Psoas muscle (tissue), 8 donors: Measurements from ENCODE around the gene ZNF775. TPM values are rescaled to one million over a fixed set of nuclear protein-coding genes. Genes with fewer than 3 reads are reported as not detected.
A peak's percentile ranks its signal among the peaks of the same experiment; 100 is the strongest.

Source experiments
- ATAC-seq, 4 donors: fragments of 200-7000 bp; cut with Tn5 transposase; one replicate each; pipeline ENCODE4 v1.9.1; 2020; ENCODE audit warnings: moderate library complexity in 3 of 4, mild to moderate bottlenecking in 2 of 4
- DNase-seq, 2 donors: peaks; one replicate each; pipeline ENCODE4 v3.0.0-alpha.2; 2020
- H3K27ac ChIP-seq: fragments of 200-600 bp; one replicate; pipeline ENCODE4 v1.8.0; 2022
- H3K27me3 ChIP-seq, 3 donors: fragments of 200-600 bp in 1 of 3; one replicate each; pipeline versions ENCODE4 v1.6.1 to v1.8.0; 2013 to 2022; ENCODE audit warnings: low read length in 2 of 3, mild to moderate bottlenecking in 2 of 3, moderate library complexity in 1 of 3; ENCODE audit not compliant: insufficient read depth in 3 of 3
- H3K36me3 ChIP-seq, 2 donors: fragments of 200-600 bp in 1 of 2; one replicate each; pipeline versions ENCODE4 v1.6.1 to v1.8.0; 2013 to 2022; ENCODE audit warnings: low read depth in 1 of 2, mild to moderate bottlenecking in 1 of 2, moderate library complexity in 1 of 2; ENCODE audit not compliant: insufficient read depth in 1 of 2
- H3K4me1 ChIP-seq: fragments of 200-600 bp; one replicate; pipeline ENCODE4 v1.8.0; 2022
- H3K4me3 ChIP-seq: fragments of 200-600 bp; one replicate; pipeline ENCODE4 v1.8.0; 2022; ENCODE audit warnings: mild to moderate bottlenecking
- H3K9me3 ChIP-seq: fragments of 200-600 bp; one replicate; pipeline ENCODE4 v1.8.0; 2022
- CTCF ChIP-seq: fragments of 200-600 bp; IDR thresholded peaks from one replicate; pipeline ENCODE4 v1.8.0; 2022; ENCODE audit warnings: antibody characterized with exemption
- WGBS, 3 donors: extraction: QIAGEN DNeasy Blood & Tissue Kit; methylation state at CpG; one replicate each; pipeline versions ENCODE4 v1.1.6 to v1.1.7; 2013; 5-methylcytosine and 5-hydroxymethylcytosine counted together
- intact Hi-C, 2 donors: fragments of 100-400 bp; cut with DNase I; formaldehyde crosslinking; loops; one replicate each; pipeline versions ENCODE4 v1.11.0 to v1.14.2; 2022
- polyA plus RNA-seq, 3 donors: library from polyadenylated mRNA; stranded (reverse); fragments of 200-250 nt; gene quantifications; one replicate each; pipeline ENCODE4 v1.2.3, GENCODE V29; 2013
- total RNA-seq, 4 donors: library from RNA; stranded (reverse); fragmentation: NEBNext Ultra II Directional in 2 of 4; extraction: Animal tissue kit (Norgen Biotek cat#: 25700) in 2 of 4; gene quantifications; one replicate each; pipeline versions ENCODE4 v1.2.1 to v1.2.4, GENCODE V29; 2021 to 2023
- donor health status: healthy with polysubstance abuse.
- donor health status: DM: no; HTN: no; CAD: no; lungs with moderate emphysema.
- donor health status: Bipolar disorder and iron deficiency.
- donor health status: healthy.
- donor health status: DM: yes; HTN: yes; CAD: no.
- donor health status: DM: no; HTN: no; CAD: no.
- donor health status: DM: no; HTN: no; CAD: no.
- donor health status: DM: yes; HTN: yes; CAD: no.

Gene ZNF775
- total and polyA plus RNA-seq, 7 donors: 1.6 to 3.8 (median 2.8) TPM

GRCh38 chr7:150340024-150340749, 38.9 kb upstream of the ZNF775 start:
- peak overlapping the region; percentile 15 for H3K27ac ChIP-seq
- peak overlapping the region; percentile 59 for H3K4me3 ChIP-seq
- ATAC-seq (peak; percentile 23 to 53 (median 47)), DNase-seq (peak in 1 of 2 donors; percentile 52)
- no peak for TF ChIP-seq CTCF
- WGBS, 3 donors: 12 to 19% (median 12%) methylated on average over 30 to 39 of the region's 39 CpGs
- H3K4me1 ChIP-seq: peaks cover 6% of the 10 kb centered on the region
- no peaks in the 10 kb centered on the region for H3K36me3 ChIP-seq
- H3K9me3 ChIP-seq: no peaks in the 10 kb centered on the region
- H3K27me3 ChIP-seq: peaks cover 0 to 36% (median 17%) of the 10 kb centered on the region in 3 donors
- intact Hi-C loops: no loop called here

GRCh38 chr7:150340875-150341262, 38.3 kb upstream of the ZNF775 start:
- DNase-seq (no peak), ATAC-seq (peak in 2 of 4 donors; percentile 9 to 13)
- Histone ChIP-seq H3K27me3 (peaks cover 0 to 36% (median 17%) of the 10 kb centered on the region in 3 donors), H3K4me1 (peaks cover 6% of the 10 kb centered on the region), H3K27ac (peak overlapping the region; percentile 15), H3K9me3 (no peaks in the 10 kb centered on the region), H3K4me3 (peak overlapping the region; percentile 59), H3K36me3 (no peaks in the 10 kb centered on the region)
- TF ChIP-seq CTCF: no peak
- intact Hi-C loops: no loop called here
- 7 to 12% (median 10%) methylated on average over 26 to 29 of the region's 29 CpGs for WGBS, 3 donors

GRCh38 chr7:150341263-150342120, 37.6 kb upstream of the ZNF775 start, which contains the start of gene RARRES2:
Gene RARRES2 (minus strand): TSS chr7:150341629. CDS start chr7:150340609, 1,020 bp downstream.
- DNase-seq: peak; percentile 58 to 62
- intact Hi-C loops: no loop called here

GRCh38 chr7:150342121-150342408, 37.1 kb upstream of the ZNF775 start:
- WGBS, 3 donors: 76 to 82% (median 77%) methylated on average over 9 of the region's 9 CpGs
- no peak overlapping the region for H3K27ac ChIP-seq
- H3K4me3 ChIP-seq: no peak overlapping the region
- TF ChIP-seq CTCF: no peak
- ATAC-seq (no peak), DNase-seq (no peak)
- H3K9me3 ChIP-seq: no peaks in the 10 kb centered on the region
- H3K4me1 ChIP-seq: peaks cover 6% of the 10 kb centered on the region
- intact Hi-C loops: no loop called here
- H3K27me3 ChIP-seq: peaks cover 0 to 36% (median 17%) of the 10 kb centered on the region in 3 donors
- no peaks in the 10 kb centered on the region for H3K36me3 ChIP-seq

More at GRCh38 chr7:150341263-150342120, 37.6 kb upstream of the ZNF775 start, which contains the start of gene RARRES2:
- Histone ChIP-seq H3K27ac (peak within 1 kb of the TSS; percentile 15), H3K4me1 (peaks cover 6% of the 10 kb centered on the region), H3K27me3 (peaks cover 0 to 36% (median 17%) of the 10 kb centered on the region in 3 donors), H3K36me3 (no peaks in the 10 kb centered on the region), H3K4me3 (peak within 1 kb of the TSS; percentile 59), H3K9me3 (no peaks in the 10 kb centered on the region)
- no peak for TF ChIP-seq CTCF
- WGBS, 3 donors: 4 to 6% (median 6%) methylated on average over 39 to 49 of the region's 49 CpGs
- ATAC-seq: peak; percentile 39 to 67 (median 50)
